ENCODE data around the gene PTPRT.
"Not testable (repeated sequence)": the region's sequence is repeated elsewhere in the genome, so short reads cannot be mapped to it uniquely, and the experiment has no call there.

DNA sequence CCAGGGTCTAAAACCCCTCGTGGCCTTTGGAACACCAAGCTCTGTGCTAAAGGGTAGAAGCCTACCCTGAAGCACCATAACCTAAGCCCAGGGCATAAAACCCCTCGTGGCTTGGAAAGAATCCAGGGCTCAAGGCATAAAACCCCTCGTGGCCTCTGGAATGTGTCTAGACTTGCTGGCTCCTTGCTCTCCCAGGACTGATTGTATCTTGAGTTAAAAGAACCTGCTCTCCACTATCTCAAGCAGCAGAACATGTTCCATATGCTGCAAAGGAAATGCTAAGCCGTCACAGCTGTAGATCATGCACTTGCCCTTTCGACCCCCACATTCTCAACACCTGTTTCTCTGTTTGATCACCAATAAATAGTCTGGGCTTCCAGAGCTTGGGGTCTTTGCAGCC is 288.9 kb downstream of the PTPRT start:
- TF ChIP-seq, protein P1, sequence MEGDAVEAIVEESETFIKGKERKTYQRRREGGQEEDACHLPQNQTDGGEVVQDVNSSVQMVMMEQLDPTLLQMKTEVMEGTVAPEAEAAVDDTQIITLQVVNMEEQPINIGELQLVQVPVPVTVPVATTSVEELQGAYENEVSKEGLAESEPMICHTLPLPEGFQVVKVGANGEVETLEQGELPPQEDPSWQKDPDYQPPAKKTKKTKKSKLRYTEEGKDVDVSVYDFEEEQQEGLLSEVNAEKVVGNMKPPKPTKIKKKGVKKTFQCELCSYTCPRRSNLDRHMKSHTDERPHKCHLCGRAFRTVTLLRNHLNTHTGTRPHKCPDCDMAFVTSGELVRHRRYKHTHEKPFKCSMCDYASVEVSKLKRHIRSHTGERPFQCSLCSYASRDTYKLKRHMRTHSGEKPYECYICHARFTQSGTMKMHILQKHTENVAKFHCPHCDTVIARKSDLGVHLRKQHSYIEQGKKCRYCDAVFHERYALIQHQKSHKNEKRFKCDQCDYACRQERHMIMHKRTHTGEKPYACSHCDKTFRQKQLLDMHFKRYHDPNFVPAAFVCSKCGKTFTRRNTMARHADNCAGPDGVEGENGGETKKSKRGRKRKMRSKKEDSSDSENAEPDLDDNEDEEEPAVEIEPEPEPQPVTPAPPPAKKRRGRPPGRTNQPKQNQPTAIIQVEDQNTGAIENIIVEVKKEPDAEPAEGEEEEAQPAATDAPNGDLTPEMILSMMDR (IDR thresholded peaks at IDR 0.05; ENCODE audit: low read length): not testable (repeated sequence)
- TF ChIP-seq EZH2 (optimal IDR thresholded peaks at IDR 0.05; ENCODE audit: low read depth, low read length): not testable (repeated sequence)

Data from MM.1S (cell line).